GM18868 (cell line): ENCODE data around the gene ZNF366.

Experiments
- ATAC-seq: cut with Tn5 transposase; IDR thresholded peaks from one replicate; pipeline ENCODE4 v1.9.1; 2021; ENCODE audit warnings: mild to moderate bottlenecking, moderate library complexity; ENCODE audit not compliant: unreplicated experiment

The ZNF366 gene

DNA sequence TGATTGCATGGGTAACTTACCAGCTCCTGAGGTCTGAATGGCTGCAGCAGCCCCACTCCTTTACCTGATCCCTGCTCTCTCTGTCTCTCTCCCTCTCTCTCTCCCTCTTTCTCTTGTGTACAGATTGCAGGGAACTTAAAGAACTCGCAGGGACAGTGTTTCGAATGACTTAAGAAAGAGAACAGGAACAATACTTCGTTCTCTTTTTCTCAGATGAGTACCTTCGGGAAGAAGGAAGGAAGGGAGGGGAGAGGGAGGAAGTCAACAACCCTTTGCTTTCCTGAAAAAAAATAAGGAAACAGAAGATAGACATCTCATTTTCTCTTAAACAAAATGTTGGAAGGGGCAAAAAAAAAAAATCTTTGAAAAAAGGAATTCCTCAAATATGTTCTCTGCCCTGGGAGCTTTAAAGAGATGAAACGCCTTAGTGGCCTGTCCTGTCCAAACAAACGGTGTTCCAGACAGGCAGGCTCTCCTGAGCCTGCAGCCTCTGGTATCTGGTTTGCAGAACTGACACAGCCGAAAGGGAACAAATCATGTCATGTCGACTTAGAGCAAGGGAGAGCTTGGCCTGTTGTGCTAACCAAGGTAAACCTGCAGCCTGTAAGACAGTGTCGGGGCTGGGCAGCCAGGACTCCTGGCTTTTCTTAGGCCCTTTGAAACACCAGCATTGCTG, at the start of gene ZNF366:
TSS of gene ZNF366 (minus strand) at position 180 of the 676 bp plus-strand sequence. CDS start 45,914 bp downstream, outside the sequence.
- ATAC-seq = no peak

DNA sequence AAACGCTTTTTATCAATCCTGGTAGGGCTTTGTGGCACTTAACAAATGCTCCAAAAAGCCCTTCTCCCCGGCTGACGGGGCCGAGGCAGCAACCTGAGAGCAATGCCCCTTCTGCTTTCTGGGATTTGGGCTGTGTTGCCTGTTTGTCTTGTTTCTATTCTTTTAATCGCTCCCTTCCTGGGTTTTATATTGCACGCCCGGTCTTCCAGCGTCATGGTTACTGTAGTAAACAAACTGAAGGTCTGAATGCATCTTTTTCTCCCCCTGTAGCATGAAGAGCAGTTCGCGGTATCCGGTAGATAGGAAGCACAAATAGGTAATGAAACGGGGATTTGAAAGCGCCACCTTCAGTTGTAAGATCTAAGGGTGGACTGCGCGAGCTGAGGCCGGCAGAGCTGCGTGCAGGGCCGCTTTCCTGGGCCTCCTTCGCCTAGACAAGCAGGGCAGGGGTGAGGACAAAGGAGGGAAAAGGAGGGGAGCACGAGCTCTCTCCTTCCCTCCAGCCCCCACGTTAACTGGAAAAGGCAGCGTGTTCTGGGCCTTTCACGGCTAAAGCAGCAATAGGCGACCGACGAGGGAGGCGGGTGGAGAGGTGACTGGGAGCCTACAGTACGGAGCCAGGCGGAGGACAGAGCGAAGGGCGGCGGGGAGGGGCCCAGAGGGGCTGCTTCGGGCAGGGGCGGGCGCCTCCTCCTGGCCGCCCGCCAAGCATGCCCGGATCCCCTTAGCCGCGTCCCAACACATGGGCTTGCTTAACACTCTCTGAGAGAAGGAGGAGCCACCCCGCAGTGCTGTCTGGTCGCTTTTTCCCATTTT, 49.3 kb upstream of the ZNF366 start:
- peak; percentile 75 for ATAC-seq

DNA sequence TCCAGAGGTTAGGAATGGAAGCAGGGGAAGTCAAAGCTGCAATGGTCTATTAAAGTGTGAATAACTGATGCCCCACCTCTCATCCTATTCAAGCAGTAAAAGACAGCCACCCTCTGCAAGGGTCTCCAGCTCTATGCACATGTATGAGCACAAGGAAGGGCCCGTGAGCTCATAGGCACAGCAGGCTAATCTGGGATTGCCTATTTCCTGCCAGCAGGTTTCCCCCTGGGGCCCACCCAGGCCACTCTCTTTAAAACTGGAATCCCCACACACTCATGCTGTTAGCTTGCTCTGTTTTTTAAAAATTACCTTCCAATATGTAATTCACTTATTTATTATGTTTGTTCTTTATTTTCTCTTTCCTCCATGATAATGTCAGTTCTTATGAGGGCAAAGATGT, 48.7 kb upstream of the ZNF366 start:
- no peak for ATAC-seq

DNA sequence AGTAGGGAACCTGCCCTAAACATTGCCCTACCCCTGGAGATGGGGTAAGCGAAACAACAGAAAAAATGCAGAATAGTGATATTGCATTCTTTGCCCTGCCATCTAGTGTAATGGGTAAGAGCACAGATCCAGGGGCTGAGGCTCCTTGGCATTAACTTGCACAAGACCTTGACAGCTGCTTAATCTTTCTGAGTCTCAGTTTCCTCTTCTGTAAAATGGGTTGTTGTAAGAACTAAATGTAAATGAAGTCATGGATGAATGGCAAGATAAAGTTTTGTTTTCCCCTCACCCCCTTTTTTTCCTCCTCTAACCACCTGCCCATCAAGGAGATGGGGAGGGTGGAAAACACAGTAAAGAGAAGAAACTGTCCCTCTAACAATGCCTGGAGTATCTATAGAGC, 47.7 kb upstream of the ZNF366 start:
- no peak for ATAC-seq

DNA sequence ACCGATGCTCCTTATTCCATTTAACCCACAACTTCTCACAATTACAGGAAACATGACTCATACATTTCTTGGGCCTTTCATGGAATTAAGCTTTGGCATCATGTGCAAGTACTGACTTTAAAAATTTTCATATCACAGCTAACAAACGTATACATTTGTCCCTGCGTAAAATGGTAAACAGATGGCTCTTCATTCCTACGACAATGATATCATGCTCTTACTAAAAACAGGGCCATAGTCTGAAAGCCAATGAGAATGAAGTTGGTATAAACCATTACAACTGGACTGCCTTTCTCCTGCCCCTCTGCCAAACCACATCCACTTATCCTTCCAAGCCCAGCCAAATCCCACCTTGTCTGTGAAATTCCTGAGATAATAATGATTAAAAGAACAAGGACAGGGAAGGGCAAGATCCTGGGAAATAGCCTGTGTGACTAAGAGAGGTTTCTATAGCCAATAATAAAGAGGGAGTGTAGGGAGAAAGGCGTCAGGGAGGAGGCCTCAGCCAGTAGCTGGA, 44.9 kb upstream of the ZNF366 start:
- ATAC-seq = no peak

GRCh38 chr5:72550595-72550994, 43.4 kb upstream of the ZNF366 start:
- no peak for ATAC-seq

DNA sequence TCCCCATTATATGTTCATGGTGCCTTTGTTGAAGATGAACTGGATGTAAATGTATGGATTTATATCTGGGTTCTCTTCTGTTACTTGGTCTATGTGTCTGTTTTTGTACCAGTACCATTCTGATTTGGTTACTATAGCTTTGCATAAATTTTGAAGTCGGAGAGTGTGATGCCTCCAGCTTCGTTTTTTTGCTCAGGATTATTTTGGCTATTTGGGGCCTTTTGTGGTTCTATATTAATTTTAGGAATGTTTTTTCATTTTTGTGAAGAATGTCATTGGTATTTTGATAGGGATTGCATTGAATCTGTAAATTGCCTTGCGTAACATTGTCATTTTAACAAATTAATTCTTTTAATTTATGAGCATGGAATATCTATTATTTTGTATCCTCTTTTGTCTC, 36.6 kb upstream of the ZNF366 start:
- no peak for ATAC-seq

DNA sequence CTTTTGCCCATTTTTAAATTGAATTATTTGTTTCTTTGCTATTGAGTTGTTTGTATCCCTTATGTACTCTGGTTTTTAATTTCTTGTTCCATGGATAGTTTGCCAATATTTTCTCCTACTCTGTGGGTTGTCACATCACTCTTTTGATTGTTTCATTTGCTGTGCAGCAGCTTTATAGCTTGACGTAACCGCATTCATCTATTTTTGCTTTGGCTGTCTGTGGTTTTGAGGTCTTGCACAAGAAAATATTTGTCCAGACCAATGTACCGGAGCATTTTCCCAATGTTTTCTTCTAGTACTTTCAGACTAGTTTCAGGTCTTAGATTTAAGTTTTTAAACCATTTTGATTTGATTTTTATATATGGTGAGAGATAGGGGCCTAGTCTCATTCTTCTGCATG, 36.2 kb upstream of the ZNF366 start:
- ATAC-seq = no peak

DNA sequence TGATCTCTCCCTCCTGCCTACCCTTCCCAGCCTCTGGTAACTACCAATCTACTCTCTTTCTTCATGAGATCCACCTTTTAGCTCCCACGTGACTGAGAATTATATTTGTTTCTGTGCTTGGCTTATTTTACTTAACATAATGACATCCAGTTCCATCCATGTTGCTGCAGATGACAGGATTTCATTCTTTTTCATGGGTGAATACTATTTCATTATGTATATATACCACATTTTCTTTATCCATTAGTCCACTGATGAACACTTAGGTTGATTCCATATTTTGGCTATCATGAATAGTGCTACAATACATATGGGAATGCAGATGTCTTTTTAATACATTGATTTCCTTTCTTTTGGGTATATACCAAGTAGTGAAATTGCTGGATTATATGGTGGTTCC, 35.5 kb upstream of the ZNF366 start:
- ATAC-seq = no peak

- ATAC-seq = no peak
Observed at GRCh38 chr5:72541501-72542225, 34.5 kb upstream of the ZNF366 start.

- no peak for ATAC-seq
Observed at GRCh38 chr5:72540759-72541438, 33.7 kb upstream of the ZNF366 start.

GRCh38 chr5:72539726-72540125, 32.5 kb upstream of the ZNF366 start:
- no peak for ATAC-seq

- ATAC-seq = no peak
Observed at GRCh38 chr5:72539038-72539437, 31.8 kb upstream of the ZNF366 start.

GRCh38 chr5:72537166-72537565, 30.0 kb upstream of the ZNF366 start:
- ATAC-seq = no peak

- ATAC-seq = no peak
Observed at GRCh38 chr5:72531496-72532190, 24.4 kb upstream of the ZNF366 start.

- ATAC-seq = no peak
Observed at GRCh38 chr5:72530196-72530595, 23.0 kb upstream of the ZNF366 start.

- no peak for ATAC-seq
Observed at GRCh38 chr5:72529383-72529782, 22.2 kb upstream of the ZNF366 start.

GRCh38 chr5:72525816-72526215, 18.6 kb upstream of the ZNF366 start:
- ATAC-seq = no peak

- no peak for ATAC-seq
Observed at GRCh38 chr5:72523960-72524582, 16.9 kb upstream of the ZNF366 start.

DNA sequence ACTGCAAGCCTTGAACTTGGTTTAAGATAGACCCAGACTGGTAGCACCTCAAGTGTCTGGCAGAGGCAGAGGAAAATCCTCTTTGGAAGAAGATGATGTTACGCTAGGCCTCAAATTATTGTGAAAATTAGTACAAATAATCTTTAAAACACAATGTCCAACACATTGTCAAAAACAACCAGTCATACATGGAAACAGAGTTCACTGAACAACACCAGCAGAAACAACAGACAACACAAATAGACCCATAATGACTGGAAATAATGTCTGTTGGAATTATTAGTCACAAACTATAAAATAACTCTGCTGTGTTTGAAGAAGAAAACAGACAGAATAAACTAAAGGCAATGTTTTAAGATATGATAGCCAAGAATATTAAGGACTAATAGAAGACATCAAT, 15.4 kb upstream of the ZNF366 start:
- no peak for ATAC-seq
